ENCODE measurements around the gene ZNF878.

- TF ChIP-seq CTCF (conservative IDR thresholded peaks at IDR 0.05 in 1 of 2, IDR thresholded peaks at IDR 0.05 in 1 of 2; ENCODE audit: extremely low read depth in 1 of 2, insufficient read depth in 1 of 2, low read depth in 1 of 2, low read length in 2 of 2): no peak
- no peak for TF ChIP-seq EZH2 (IDR thresholded peaks at IDR 0.05; ENCODE audit: borderline replicate concordance, low read length)
Observed at GRCh38 chr19:12034620-12035019, 18.1 kb downstream of the ZNF878 start.

Data from mammary epithelial cell (primary cell).